OCI-M1 (cell line): ENCODE results near the gene LPAR1.

Experiments
- DNase-seq: peaks from one replicate; lab custom pipeline; 2025; lab: John Stamatoyannopoulos, UW

Gene LPAR1

GRCh38 chr9:111037356-111037707 is 938 bp downstream of the LPAR1 start:
- DNase-seq = no peak

GRCh38 chr9:111036946-111037345 is 1.3 kb downstream of the LPAR1 start:
- no peak for DNase-seq

DNA sequence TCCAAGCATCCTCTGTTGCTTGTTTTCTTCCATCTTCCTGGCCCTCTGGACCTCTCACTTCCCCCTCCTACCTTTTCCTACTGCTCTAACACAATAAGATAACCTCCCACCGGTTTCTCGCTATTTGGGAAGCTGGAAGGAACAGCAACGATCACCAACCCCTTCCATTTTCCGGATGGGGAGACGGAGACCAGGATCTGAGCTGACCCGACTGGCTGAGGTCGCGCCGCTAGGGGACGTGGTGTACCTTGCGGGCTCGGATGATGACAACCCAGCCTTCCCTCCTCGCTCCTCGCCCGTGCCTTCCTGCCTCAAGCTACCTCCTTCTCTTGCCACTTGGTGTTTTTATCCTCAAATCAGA is 1.9 kb downstream of the LPAR1 start:
- DNase-seq = no peak

- no peak for DNase-seq
These were observed 2.5 kb downstream of the LPAR1 start for GRCh38 chr9:111035543-111036428.

DNA sequence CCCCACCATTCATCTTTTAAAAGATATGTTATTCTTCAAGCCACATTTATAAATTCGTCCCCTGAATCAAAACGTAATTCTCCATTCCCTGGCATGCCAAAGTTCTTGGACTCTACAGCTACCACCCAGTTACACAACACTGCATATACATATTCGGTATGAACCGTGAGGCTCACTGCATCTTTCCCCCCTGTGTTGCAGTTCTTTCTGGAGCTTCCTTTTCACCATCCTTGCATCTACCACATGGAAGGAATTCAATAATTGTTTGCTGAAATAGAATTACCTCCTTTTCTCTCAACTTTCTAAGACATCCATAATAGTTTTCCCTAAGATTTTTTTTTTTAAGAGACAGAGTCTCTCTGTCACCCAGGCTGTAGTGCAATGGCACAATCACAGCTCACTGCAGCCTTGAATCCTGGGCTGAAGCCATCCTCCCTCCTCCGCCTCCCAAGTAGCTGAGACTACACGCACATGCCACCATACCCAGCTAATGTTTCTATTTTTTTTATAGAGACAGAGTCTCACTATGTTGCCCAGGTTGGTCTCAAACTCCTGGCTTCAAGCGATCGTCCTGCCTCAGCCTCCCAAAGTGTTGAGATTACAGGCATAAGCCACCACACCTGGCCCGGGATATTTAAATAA is 3.3 kb downstream of the LPAR1 start:
- DNase-seq = no peak

GRCh38 chr9:111034170-111034897 is 3.9 kb downstream of the LPAR1 start:
- no peak for DNase-seq

DNA sequence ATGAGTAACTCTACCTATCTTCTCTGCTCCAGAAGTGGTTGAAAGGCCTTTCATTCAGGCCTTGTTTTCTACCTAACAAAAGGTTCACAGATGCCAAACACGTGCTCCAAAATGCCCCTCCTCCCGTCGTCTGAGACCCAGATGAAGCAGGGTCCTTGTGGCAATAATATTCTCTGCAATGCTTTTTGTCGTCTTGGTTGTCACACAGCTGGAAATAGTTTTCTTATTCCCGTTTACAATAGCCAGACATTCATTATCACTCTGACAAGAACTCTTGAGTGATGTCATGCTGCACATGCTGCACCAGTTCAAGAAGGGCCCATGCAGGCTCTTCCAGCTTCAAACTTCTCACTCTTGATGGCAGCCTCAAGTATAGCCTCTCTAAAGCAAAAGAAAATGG is 7.8 kb downstream of the LPAR1 start:
- DNase-seq = no peak

DNA sequence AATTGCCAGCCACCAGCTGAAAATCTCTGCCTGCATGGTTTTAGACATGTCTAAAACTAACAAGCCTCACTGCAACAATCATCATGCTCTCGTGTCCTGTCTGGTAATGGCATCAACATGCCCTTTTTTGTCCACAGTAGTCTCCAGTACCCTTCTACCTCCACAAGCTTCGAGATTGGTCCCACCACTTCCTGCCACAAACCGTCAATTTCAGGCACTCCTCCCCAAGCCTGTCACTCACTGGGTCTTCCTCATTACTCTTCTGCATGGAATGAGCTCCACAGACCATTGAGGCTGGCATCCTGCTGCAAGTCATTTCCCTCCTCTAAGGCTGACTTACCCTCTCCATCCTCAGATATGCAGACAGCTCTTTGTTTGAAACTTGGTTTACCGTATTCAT is 9.0 kb downstream of the LPAR1 start:
- peak; percentile 34 for DNase-seq

- no peak for DNase-seq
These were observed 10.5 kb downstream of the LPAR1 start for GRCh38 chr9:111027798-111028197.

DNA sequence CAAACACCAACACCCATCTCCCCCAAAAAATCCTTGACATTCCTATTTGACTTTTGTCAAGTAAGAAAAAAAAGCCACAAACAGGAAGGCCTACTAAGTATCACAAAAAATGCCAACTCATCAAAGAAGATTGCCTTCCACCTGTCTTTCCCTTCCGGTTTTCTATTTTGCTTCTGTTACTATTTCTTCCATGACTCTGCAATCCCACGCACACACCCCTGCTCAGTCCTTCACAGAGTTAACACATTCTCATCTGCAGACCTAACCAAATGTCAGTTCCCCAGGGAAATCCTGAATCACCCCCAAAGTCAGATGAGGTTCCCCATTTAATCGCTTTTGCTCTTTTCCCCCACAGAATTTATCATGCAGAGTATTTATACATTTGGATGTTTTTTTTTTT is 15.1 kb downstream of the LPAR1 start:
- DNase-seq = peak; percentile 41

DNA sequence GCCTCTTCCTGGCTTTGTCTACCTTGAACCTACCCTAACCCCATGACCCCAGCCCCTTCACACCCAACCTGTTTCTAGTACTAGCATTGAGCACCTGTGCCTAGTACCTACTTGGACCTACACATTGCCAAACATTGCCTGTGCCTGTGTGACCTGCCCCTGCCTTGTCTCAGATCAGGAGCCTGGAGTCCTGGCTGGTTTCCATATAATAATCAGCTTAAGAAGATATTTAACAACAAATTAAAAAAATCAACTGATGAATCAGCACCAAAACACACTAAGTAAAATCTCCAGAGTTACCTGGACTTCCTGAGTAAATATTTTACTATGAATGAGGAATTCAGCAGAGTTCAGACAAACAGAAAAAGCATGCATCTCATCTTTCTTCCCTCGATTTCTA is 17.7 kb downstream of the LPAR1 start:
- no peak for DNase-seq

DNA sequence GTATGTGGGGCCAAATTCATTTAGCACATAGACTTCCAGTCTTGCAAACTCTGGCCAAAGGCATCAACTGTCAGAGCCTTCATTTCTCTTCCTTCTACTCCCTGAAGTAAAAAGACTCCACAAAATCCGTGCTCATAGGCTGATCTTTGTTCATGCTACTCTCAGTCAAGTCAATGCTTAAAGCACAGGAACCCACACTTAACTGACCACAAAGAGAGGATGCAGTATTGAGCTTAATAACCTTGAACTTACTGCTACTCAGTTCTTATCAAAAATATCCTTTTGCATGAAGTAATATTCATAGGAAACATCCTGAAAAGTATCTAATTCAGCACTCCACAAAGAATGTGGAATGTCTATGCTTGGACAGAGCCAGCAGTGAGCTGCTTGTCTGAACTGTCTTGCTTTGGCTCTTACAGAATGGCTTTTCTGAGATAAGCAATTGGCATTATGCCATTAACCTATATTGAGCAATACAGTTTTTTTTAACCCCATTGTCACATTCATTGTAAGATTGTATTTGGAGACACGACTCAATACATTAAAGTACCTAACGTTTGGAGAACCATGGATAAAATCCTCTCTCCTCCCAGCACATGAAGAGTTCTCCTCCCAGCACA is 21.7 kb downstream of the LPAR1 start:
- DNase-seq = peak; percentile 93

DNA sequence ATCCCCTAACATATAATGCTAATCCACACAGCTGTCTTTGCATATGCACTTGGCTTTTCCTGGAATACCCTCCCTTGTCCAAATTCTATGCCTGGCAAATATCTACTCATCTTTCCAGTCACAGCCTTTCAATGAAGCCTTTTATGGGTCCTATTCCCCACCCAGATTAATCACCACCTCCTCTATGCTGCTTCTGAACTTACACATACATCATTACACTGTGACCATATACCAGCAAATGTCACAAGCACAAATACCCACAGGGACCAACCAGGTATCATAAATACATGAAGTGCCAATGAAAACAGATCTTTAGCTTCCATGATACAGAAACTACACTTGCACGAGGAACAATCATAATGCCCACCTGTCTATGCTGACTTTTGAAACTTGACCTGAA is 22.3 kb downstream of the LPAR1 start:
- no peak for DNase-seq

- DNase-seq = no peak
These were observed 24.6 kb downstream of the LPAR1 start for GRCh38 chr9:111013707-111014106.

GRCh38 chr9:111013250-111013649 is 25.0 kb downstream of the LPAR1 start:
- no peak for DNase-seq

DNA sequence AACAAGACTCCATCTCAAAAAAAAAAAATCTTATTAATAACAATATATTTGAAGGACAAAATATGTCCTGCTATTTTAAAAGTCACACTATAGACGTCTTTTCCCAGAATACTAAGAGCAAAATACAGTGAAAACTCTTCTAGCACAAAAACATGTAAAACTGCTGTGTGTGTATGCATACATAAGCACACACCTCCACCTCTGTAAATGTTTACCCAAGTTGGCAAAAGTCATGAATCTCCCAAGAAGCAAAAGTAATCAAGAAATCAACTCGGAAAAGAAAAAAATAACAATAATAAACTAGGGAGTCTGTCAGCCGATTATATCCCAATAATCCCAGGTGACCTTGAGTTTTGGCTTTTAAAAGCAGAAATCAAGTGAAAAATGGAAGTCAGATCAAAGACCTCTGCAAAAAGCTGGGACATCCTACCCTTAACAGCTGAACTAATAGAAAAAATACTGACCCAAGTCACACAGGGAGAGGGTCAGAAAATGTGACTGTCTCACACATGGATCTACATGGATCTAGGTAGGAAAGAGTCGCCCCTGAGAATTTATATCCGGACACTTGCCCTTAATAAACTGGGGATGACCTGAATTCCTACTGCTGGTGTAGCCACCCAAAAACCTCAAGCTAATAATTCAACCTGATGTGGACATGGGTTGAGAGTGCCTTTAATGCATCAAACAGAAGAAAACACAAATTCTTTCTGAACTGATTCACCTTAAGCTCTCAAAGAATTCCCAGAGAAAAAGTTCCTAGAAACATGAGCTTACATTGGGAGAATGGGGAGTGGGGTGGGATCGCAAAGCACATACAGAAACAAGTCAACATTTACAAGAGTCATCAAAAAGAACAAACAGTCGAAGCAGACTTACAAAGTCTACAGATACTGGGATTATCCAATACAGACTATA is 29.9 kb downstream of the LPAR1 start:
- DNase-seq = no peak

DNA sequence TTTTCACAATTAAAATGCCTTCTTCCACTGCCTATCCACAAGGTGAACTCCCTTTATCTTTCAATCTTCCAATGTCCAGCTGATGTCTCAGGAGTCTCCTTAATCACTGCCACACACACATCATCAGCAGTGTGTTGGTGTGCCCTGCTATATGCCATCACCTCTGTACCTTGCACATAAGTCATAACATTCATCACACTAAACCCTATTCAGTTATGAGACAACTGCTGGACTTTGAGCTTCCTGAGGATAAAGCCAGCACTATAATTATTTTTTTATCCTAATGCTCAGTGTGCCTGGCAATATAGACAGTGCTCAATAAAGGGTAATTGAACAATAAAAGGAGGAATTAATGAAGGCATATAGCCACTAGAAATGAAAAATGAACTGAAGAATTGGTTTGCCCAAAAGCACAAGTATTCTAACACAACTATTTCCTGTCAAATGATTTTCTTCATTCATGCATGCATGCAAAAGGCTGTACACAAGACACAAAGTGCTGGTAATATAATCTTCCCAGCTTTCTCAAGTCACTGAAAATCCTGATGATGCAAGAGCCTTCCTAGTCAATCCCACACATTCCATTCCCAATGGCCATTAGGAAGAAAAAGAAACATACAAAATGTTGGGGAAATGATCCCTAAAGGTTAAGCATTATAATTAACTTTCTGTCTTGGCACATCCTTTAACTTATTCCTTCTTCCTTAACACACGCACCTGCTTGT is 32.4 kb downstream of the LPAR1 start:
- no peak for DNase-seq

- no peak for DNase-seq
These were observed 33.3 kb downstream of the LPAR1 start for GRCh38 chr9:111004936-111005335.

- DNase-seq = no peak
These were observed 35.1 kb downstream of the LPAR1 start for GRCh38 chr9:111003182-111003581.

GRCh38 chr9:111001526-111001925 is 36.7 kb downstream of the LPAR1 start:
- peak; percentile 61 for DNase-seq

DNA sequence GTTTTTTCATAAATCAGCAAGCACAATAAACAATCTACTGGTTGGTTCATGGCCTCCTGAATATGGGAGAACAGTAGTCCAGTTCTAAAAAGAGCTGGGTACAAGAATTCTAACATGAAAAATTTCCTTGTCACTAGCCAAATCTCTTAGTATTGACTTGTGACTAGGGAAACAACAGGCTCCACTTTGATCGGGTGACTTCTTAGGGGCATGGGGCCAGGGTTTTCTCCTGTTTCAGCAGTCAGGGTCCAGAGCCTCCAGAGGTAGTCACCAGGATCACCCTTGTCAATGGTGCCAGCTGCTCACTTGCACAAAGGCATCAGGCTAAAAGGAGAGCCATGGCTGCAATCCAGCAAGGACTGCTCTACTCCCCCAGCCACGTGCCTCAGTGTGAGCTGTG is 38.1 kb downstream of the LPAR1 start:
- DNase-seq = no peak
